GM23338 (cell line): ENCODE measurements around the gene MXRA7. TPM values are rescaled to one million over a fixed set of nuclear protein-coding genes. Genes with fewer than 3 reads are reported as not detected.
A peak's percentile ranks its signal among the peaks of the same experiment; 100 is the strongest.

Source experiments
- ATAC-seq: fragments of 200-7000 bp; cut with Tn5 transposase; 3 replicates; pipeline ENCODE4 v1.9.1; 2020
- DNase-seq: peaks from one replicate; pipeline ENCODE4 v3.0.0-alpha.2; 2015; ENCODE audit warnings: low spot score
- H2AFZ ChIP-seq: fragments of 200-600 bp; sonication (generic); 2 replicates; pipeline ENCODE4 v1.8.0; 2016; ENCODE audit warnings: antibody characterized with exemption, mild to moderate bottlenecking, moderate library complexity
- H3F3A ChIP-seq: fragments of 200-600 bp; sonication (generic); replicated peaks from 2 replicates; pipeline ENCODE4 v1.8.0; 2017; ENCODE audit warnings: antibody characterized with exemption, mixed run types, low read depth
- H3K27ac ChIP-seq: fragments of 200-600 bp; sonication (generic); 2 replicates; pipeline ENCODE4 v1.6.1; 2016; ENCODE audit warnings: low read depth
- H3K27me3 ChIP-seq: fragments of 200-600 bp; sonication (generic); 2 replicates; pipeline ENCODE4 v1.8.0; 2016; ENCODE audit warnings: mild to moderate bottlenecking, mixed run types, moderate library complexity; ENCODE audit not compliant: insufficient read depth
- H3K36me3 ChIP-seq: fragments of 200-600 bp; sonication (generic); 2 replicates; pipeline ENCODE4 v1.8.0; 2016; ENCODE audit warnings: mild to moderate bottlenecking; ENCODE audit not compliant: insufficient read depth
- H3K4me1 ChIP-seq: fragments of 200-600 bp; sonication (generic); 2 replicates; pipeline ENCODE4 v1.8.0; 2016; ENCODE audit warnings: mild to moderate bottlenecking, moderate library complexity; ENCODE audit not compliant: insufficient read depth
- H3K4me2 ChIP-seq: fragments of 200-600 bp; sonication (generic); 2 replicates; pipeline ENCODE4 v1.7.1; 2017; ENCODE audit warnings: mixed run types
- H3K4me3 ChIP-seq: fragments of 200-600 bp; sonication (generic); 2 replicates; pipeline ENCODE4 v1.6.1; 2016; ENCODE audit warnings: mixed run types
- H3K79me2 ChIP-seq: fragments of 200-600 bp; sonication (generic); replicated peaks from 2 replicates; pipeline ENCODE4 v1.8.0; 2017; ENCODE audit warnings: mild to moderate bottlenecking; ENCODE audit not compliant: insufficient read depth
- H3K9me2 ChIP-seq: fragments of 200-600 bp; sonication (generic); 2 replicates; pipeline ENCODE4 v1.8.0; 2017; ENCODE audit not compliant: insufficient read depth
- H4K20me1 ChIP-seq: fragments of 200-600 bp; sonication (generic); replicated peaks from 2 replicates; pipeline ENCODE4 v1.8.0; 2017; ENCODE audit warnings: mild to moderate bottlenecking; ENCODE audit not compliant: insufficient read depth
- H3K27ac Mint-ChIP-seq: 2 replicates; pipeline ENCODE4 v1.8.0; 2020; ENCODE audit warnings: inconsistent platforms, mild to moderate bottlenecking, moderate library complexity, mixed read lengths
- H3K27me3 Mint-ChIP-seq: 3 replicates; pipeline ENCODE4 v1.8.0; 2022; ENCODE audit warnings: low read depth, mild to moderate bottlenecking, moderate library complexity, mixed read lengths, inconsistent platforms; ENCODE audit not compliant: insufficient read depth, poor library complexity
- H3K36me3 Mint-ChIP-seq: 3 replicates; pipeline ENCODE4 v1.8.0; 2021; ENCODE audit warnings: low read depth, mild to moderate bottlenecking, inconsistent platforms, moderate library complexity, mixed read lengths
- H3K4me1 Mint-ChIP-seq: 3 replicates; pipeline ENCODE4 v1.8.0; 2020; ENCODE audit warnings: mild to moderate bottlenecking, inconsistent platforms, mixed read lengths
- H3K4me3 Mint-ChIP-seq: 3 replicates; pipeline ENCODE4 v1.8.0; 2021; ENCODE audit warnings: moderate library complexity, mild to moderate bottlenecking, inconsistent platforms, mixed read lengths
- H3K9me3 Mint-ChIP-seq: 3 replicates; pipeline ENCODE4 v1.8.0; 2020; ENCODE audit warnings: moderate library complexity, mild to moderate bottlenecking, inconsistent platforms, mixed read lengths
- CTCF ChIP-seq, 2 experiments: fragments of 200-600 bp in 1 of 2; sonication (generic) in 1 of 2; conservative IDR thresholded peaks; 2 replicates each; pipeline versions ENCODE4 v1.5.1 to v1.6.1; 2016 to 2017; ENCODE audit warnings: antibody characterized with exemption in 2 of 2, low read depth in 2 of 2, mild to moderate bottlenecking in 2 of 2, moderate library complexity in 1 of 2
- ETS1 ChIP-seq: IDR thresholded peaks from 2 replicates; pipeline ENCODE4 v1.6.1; 2016; ENCODE audit warnings: antibody characterized with exemption
- POLR2AphosphoS5 ChIP-seq: IDR thresholded peaks from 2 replicates; pipeline ENCODE4 v1.6.1; 2016; ENCODE audit warnings: antibody characterized with exemption, low read depth
- STAT1 ChIP-seq: IDR thresholded peaks from one replicate; pipeline ENCODE4 v1.6.1; 2016; ENCODE audit warnings: antibody characterized with exemption; ENCODE audit not compliant: unreplicated experiment
- polyA plus RNA-seq: library from polyadenylated mRNA; unstranded; fragments of >200 nt; fragmentation: Nextera tagmentation; extraction: Ambion mirVana; gene quantifications from 2 replicates; pipeline ENCODE4 v1.2.1, GENCODE V29; 2016
- total RNA-seq: library from RNA; depleted of rRNA; stranded (reverse); fragments of >200 nt; shearing (Covaris generic); gene quantifications from 2 replicates; pipeline ENCODE4 v1.2.3, GENCODE V29; 2014
- TF ChIP-seq, protein P1 (sequence below): fragments of 250-450 bp; sonication (Bioruptor Pico); IDR thresholded peaks from 2 replicates; pipeline ENCODE4 v1.5.0; 2020; ENCODE audit warnings: mild to moderate bottlenecking, moderate library complexity

MXRA7 gene
- total and polyA plus RNA-seq, 2 experiments from 2014 or later = 12.1 to 46.6 TPM

DNA sequence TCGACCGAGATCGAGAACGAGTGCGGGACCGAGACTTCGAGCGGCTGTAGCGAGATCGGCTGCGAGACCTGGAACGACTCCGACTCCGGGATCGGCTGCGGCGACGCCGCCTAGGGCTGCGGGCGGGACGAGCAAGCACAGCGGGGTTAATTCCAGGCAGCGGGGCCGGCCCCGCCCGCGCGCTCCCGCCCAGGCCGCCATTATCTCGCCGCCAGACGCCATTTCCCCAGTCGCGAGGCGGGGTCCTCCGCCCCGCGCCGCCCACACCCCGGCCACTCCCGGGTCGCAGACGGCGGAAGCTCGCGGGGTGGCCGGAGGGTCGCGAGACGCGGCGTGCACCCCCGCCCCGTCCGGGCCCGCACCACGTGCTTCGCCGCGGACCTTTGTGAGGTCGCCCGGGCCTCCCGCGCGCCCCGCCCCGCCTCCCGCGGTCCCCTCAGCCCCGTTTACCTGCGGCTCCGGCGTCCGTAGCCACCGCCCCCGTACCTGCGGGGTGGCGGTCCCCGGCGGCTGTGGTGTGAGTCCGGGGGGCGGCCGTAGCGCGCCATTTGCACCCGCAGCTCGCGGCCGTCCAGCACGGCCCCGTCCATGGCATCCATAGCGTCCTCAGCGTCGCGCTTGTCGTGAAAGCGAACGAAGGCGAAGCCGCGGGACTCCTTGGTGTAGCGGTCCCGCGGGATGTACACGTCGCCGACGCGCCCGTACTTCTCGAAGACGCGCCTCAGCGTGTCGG is 25.8 kb upstream of the MXRA7 start:
- DNase-seq (peak; percentile 63), ATAC-seq (peak; percentile 16)
- H3K4me1 Mint-ChIP-seq = peaks cover 26% of the 10 kb centered on the region
- Histone ChIP-seq H3K27ac (peak overlapping the region; percentile 91), H3K9me2 (no peaks in the 10 kb centered on the region), H3K79me2 (peaks cover 56% of the 10 kb centered on the region), H2AFZ (no peak overlapping the region), H3F3A (peaks cover 40% of the 10 kb centered on the region), H4K20me1 (peaks cover 28% of the 10 kb centered on the region), H3K36me3 (peaks cover 34% of the 10 kb centered on the region), H3K4me2 (peak overlapping the region; percentile 99), H3K4me3 (peak overlapping the region; percentile 97), H3K27me3 (no peaks in the 10 kb centered on the region), H3K4me1 (peaks cover 12% of the 10 kb centered on the region; the same call in 1 of the 2 replicates)
- H3K27me3 Mint-ChIP-seq = peaks cover 25% of the 10 kb centered on the region
- H3K27ac Mint-ChIP-seq = peak overlapping the region; percentile 99
- H3K36me3 Mint-ChIP-seq = peaks cover 57% of the 10 kb centered on the region
- H3K9me3 Mint-ChIP-seq = peaks cover 9% of the 10 kb centered on the region; the same call in 2 of the 3 replicates
- TF ChIP-seq STAT1 (no peak), ETS1 (0 out of 2 replicates have a peak, but pooled peaks have one; percentile 25), CTCF (conservative IDR thresholded peaks at IDR 0.05; ENCODE audit: low read depth in 2 of 2) (peak in 1 of 2 experiments; percentile 21; a peak in 1 of 4 replicates)
- peak overlapping the region; percentile 99 for H3K4me3 Mint-ChIP-seq

GRCh38 chr17:76735586-76736348 is 25.0 kb upstream of the MXRA7 start:
- Mint-ChIP-seq H3K27me3 (peaks cover 25% of the 10 kb centered on the region), H3K36me3 (peaks cover 58% of the 10 kb centered on the region), H3K9me3 (peaks cover 9% of the 10 kb centered on the region; the same call in 2 of the 3 replicates), H3K4me1 (peaks cover 26% of the 10 kb centered on the region), H3K4me3 (peak overlapping the region; percentile 99), H3K27ac (peak overlapping the region; percentile 99)
- Histone ChIP-seq H3K9me2 (no peaks in the 10 kb centered on the region), H3K27ac (peak overlapping the region; percentile 75; the same call in 1 of the 2 replicates), H3K4me3 (peak overlapping the region; percentile 97), H3K4me1 (peaks cover 12% of the 10 kb centered on the region; the same call in 1 of the 2 replicates), H2AFZ (no peak overlapping the region), H3K27me3 (no peaks in the 10 kb centered on the region), H3K79me2 (peaks cover 56% of the 10 kb centered on the region), H3K4me2 (peak overlapping the region; percentile 99), H3K36me3 (peaks cover 37% of the 10 kb centered on the region), H4K20me1 (peaks cover 35% of the 10 kb centered on the region), H3F3A (peaks cover 45% of the 10 kb centered on the region)
- TF ChIP-seq, protein P1, sequence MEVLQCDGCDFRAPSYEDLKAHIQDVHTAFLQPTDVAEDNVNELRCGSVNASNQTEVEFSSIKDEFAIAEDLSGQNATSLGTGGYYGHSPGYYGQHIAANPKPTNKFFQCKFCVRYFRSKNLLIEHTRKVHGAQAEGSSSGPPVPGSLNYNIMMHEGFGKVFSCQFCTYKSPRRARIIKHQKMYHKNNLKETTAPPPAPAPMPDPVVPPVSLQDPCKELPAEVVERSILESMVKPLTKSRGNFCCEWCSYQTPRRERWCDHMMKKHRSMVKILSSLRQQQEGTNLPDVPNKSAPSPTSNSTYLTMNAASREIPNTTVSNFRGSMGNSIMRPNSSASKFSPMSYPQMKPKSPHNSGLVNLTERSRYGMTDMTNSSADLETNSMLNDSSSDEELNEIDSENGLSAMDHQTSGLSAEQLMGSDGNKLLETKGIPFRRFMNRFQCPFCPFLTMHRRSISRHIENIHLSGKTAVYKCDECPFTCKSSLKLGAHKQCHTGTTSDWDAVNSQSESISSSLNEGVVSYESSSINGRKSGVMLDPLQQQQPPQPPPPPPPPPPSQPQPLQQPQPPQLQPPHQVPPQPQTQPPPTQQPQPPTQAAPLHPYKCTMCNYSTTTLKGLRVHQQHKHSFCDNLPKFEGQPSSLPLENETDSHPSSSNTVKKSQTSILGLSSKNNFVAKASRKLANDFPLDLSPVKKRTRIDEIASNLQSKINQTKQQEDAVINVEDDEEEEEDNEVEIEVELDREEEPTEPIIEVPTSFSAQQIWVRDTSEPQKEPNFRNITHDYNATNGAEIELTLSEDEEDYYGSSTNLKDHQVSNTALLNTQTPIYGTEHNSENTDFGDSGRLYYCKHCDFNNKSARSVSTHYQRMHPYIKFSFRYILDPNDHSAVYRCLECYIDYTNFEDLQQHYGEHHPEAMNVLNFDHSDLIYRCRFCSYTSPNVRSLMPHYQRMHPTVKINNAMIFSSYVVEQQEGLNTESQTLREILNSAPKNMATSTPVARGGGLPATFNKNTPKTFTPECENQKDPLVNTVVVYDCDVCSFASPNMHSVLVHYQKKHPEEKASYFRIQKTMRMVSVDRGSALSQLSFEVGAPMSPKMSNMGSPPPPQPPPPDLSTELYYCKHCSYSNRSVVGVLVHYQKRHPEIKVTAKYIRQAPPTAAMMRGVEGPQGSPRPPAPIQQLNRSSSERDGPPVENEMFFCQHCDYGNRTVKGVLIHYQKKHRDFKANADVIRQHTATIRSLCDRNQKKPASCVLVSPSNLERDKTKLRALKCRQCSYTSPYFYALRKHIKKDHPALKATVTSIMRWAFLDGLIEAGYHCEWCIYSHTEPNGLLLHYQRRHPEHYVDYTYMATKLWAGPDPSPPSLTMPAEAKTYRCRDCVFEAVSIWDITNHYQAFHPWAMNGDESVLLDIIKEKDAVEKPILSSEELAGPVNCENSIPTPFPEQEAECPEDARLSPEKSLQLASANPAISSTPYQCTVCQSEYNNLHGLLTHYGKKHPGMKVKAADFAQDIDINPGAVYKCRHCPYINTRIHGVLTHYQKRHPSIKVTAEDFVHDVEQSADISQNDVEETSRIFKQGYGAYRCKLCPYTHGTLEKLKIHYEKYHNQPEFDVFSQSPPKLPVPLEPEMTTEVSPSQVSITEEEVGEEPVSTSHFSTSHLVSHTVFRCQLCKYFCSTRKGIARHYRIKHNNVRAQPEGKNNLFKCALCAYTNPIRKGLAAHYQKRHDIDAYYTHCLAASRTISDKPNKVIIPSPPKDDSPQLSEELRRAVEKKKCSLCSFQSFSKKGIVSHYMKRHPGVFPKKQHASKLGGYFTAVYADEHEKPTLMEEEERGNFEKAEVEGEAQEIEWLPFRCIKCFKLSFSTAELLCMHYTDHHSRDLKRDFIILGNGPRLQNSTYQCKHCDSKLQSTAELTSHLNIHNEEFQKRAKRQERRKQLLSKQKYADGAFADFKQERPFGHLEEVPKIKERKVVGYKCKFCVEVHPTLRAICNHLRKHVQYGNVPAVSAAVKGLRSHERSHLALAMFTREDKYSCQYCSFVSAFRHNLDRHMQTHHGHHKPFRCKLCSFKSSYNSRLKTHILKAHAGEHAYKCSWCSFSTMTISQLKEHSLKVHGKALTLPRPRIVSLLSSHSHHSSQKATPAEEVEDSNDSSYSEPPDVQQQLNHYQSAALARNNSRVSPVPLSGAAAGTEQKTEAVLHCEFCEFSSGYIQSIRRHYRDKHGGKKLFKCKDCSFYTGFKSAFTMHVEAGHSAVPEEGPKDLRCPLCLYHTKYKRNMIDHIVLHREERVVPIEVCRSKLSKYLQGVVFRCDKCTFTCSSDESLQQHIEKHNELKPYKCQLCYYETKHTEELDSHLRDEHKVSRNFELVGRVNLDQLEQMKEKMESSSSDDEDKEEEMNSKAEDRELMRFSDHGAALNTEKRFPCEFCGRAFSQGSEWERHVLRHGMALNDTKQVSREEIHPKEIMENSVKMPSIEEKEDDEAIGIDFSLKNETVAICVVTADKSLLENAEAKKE (CRISPR knock-in tag) = no peak
- peak; percentile 23; the same call in 1 of the 2 replicates for TF ChIP-seq POLR2AphosphoS5
- ATAC-seq = no peak
- DNase-seq = no peak
